SH-SY5Y (cell line): Measurements from ENCODE around the gene F5.

Experiments used
- GATA2 ChIP-seq: IDR thresholded peaks from 2 replicates; pipeline ENCODE4 v1.6.1; 2011; ENCODE audit warnings: mild to moderate bottlenecking, low read depth, low read length
- GATA3 ChIP-seq: IDR thresholded peaks from 2 replicates; pipeline ENCODE4 v1.6.1; 2011; ENCODE audit warnings: low read depth, mild to moderate bottlenecking, low read length, moderate library complexity

F5 gene

DNA sequence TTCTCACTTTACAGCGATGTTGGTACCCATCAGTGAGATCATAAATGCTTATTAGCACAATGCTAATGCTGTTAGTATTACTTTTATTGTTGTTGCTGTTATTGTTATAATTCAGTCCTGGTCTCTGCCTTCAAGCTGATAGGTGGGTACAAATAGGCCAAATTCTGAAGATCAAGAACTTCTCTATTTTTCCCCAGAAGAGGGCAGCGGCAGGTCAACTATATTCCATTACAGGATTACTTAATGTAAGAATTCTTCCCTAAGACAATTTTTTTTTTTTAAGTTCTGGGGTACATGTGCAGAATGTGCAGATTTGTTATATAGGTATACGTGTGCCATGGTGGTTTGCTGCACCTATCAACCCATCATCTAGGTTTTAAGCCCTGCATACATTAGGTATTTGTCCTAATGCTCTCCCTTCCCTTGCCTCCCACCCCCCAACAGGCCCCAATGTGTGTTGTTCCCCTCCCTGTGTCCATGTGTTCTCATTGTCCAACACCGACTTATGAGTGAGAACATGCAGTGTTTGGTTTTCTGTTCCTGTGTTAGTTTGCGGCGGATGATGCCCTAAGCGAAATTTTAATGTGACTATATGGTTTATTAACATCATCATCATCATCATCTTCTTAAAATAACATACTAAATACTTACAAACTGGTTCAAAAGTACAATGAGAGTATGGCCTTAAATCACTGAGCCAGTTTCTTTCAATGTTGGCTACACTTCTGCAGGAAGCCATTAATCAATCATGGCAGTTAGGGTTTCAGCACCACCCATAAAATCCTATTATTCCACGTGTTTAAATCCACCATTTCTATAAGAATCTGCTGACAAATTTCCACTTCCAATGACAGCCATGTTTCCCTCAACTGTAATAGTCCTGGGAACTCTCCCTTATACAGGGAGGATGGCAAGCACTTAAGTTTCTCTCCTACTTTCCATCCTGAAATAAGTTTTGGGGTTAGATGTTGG lies 119.7 kb downstream of the F5 start:
- TF ChIP-seq GATA2 = no peak
- no peak for TF ChIP-seq GATA3

GRCh38 chr1:169465281-169465680 lies 121.0 kb downstream of the F5 start:
- TF ChIP-seq GATA2 (no peak), GATA3 (no peak)
